Stimulated activated CD4-positive, alpha-beta T cell treated with anti-CD3 and anti-CD28 coated beads, TNF-alpha, amount 100 ng/mL, for 24 hours (primary cell): ENCODE data around the gene TRAPPC10.

Source experiments
- DNase-seq, 3 experiments: peaks; one replicate each; pipeline ENCODE4 v3.0.0-alpha.2; 2020; ENCODE audit warnings: low read depth in 3 of 3

The TRAPPC10 gene

DNA sequence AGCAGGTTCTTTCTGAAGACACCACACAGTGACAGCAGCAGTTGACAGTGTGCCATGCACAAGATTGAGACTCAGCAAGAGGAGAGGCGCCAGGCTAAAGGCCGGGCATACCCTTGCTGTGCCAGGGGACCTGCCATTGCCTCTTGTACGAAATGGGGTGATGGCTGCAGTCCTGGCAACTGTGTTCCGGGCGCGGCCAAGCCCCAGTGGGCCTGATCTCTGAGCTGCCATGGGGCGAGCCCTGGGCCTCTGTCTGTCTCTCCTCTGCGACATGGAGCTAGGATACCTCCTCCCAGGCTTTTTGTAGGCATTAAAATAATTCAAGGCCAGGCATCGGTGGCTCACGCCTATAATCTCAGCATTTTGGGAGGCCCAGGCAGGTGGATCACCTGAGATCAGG lies 9.6 kb upstream of the TRAPPC10 start:
- no peak for DNase-seq

DNA sequence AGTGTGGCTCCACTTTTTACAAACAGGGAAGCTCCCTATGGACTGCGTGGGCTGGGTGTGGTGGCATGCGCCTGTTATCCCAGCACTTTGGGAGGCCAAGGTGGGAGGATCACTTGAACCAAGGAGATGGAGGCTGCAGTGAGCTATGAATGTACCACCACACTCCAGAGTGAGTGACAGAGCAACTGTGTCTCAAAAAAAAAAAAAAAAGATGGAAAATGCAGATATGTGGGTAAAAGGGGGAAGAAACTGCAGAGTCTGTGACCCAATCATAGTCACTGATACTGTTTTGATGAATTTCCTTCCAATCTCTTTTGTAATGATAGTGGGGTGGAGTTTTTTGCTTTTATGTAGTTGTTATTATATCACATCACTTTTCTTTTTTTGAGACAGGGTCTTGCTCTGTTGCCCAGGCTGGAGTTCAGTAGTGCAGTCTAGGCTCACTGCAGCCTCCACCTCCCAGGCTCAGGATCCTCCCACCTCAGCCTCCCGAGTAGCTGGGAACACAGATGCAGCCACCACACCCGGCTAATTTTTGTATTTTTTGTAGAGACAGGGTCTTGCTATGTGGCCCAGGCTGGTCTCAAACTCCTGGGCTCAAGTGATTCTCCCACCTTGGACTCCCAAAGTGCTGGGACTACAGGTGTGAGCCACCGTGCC lies 8.7 kb upstream of the TRAPPC10 start:
- no peak for DNase-seq

DNA sequence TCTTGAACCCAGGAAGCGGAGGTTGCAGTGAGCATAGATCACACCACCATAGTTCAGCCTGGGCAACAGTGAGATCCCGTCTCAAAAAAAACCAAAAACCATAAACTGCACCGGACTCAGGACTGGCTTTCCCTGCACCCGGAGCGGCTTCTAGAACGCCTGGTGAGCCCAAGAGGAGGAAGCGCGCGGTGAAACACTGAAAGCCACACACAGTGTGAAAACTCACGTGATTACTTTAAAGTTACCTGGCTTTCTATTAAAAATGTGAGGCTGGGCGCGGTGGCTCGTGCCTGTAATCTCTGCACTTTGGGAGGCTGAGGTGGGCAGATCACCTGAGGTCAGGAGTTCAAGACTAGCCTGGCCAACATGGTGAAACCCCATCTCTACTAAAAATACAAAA lies 7.0 kb upstream of the TRAPPC10 start:
- DNase-seq = no peak

DNA sequence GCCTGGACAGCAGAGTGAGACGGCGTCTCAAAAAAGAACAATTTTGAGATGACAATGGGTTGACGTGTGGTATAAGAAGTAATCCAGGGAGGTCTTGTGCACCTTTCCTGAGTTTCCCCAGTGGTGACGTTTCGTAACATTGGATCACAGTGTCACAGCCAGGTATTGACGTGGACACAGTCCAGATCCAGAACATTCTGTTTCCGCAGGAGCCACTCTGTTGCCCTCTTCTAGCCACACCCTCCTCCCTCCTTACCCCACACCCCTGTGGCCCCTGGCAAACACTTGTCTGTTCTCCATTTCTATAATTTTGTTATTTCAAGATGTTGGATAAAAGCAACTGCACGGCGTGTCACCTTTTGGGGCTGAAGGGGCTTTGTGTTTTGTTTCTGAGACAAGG lies 6.5 kb upstream of the TRAPPC10 start:
- DNase-seq = no peak

GRCh38 chr21:44006017-44006619 lies 6.0 kb upstream of the TRAPPC10 start:
- DNase-seq = no peak

- no peak for DNase-seq
Observed at GRCh38 chr21:44006656-44007055, 5.5 kb upstream of the TRAPPC10 start.

- no peak for DNase-seq
Observed at GRCh38 chr21:44010429-44010828, 1.7 kb upstream of the TRAPPC10 start.

GRCh38 chr21:44011123-44011522 lies 986 bp upstream of the TRAPPC10 start:
- DNase-seq = no peak

DNA sequence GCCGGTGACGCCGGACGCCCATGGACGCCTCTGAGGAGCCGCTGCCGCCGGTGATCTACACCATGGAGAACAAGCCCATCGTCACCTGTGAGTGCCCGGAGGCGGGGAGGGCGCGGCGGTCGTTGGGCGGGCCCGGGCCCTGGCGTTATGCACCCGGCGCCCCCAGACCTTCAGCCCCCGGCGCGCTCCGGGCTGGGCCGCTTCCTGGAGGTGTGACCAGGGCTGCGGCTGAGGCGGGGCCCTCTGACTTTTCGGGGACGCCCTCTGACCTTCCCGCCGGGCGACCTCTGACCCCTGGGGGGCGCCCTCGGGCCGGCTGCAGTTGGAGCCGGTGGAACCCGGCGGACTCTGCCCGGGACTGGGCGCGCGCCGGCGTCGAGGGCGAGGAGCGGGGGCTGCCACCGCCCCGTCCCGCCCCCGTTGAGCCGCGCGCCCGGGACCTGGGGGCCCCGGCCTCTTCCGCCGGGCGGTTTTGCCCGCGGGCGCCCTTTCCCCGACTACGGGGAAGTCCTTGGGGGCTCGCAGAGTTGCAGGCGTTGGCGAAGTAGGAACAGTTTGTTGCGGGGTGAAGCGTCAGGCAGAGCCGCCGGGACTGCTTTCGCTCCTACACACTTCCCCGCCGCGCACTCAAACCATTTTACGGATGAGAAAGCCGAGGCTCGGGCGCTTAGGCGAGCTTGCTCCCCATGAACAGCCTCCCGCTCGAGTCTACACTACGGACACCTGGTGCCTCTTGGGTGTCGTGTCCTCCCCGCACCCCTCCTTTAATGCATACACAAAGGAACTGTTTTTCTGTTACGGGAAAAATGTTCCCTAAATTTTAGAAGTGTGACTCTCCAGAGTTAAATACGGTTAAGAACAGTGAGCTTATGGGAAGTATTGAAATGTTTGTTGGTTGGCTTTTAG lies 618 bp downstream of the TRAPPC10 start:
- peak; percentile 61 to 87 (median 70) for DNase-seq

- DNase-seq = peak; percentile 16 to 27 (median 24)
Observed at GRCh38 chr21:44013380-44014088, 1.4 kb downstream of the TRAPPC10 start.

GRCh38 chr21:44017601-44018000 lies 5.5 kb downstream of the TRAPPC10 start:
- DNase-seq = no peak

DNA sequence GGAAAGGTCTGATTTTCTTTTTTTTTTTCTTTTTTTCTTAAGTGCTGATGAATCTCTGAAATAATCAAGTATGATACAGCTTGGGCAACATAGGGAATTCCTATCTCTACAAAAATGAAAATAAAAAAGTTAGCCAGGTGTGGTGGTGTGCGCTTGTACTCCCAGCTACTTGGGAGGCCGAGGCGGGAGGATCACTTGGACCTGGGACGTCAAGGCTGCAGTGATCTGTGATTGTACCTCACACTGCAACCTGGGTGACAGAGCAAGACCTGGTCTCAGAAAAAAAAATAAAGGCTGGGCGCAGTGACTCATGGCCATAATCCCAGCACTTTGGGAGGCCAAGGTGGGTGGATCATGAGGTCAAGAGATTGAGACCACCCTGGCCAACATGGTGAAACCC lies 6.0 kb downstream of the TRAPPC10 start:
- no peak for DNase-seq

GRCh38 chr21:44018813-44019567 lies 6.9 kb downstream of the TRAPPC10 start:
- no peak for DNase-seq

DNA sequence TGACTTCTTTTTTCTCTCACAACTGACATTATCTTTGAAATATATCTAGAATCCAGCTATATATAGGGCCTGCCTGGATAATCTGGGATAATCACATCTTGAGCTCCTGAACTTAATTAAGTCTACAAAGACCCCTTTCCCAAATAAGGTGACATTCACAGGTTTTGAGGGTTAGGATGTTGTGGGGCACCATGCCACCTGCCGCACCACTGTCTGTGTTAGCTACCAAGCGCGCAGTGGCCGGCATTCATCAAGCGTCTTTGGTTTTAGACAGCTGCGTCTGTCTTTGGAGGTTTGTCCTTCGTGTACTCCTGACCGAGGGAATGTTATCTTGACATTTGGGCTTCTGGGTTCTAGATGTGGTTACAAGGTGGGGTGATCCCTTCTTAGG lies 7.5 kb downstream of the TRAPPC10 start:
- no peak for DNase-seq

DNA sequence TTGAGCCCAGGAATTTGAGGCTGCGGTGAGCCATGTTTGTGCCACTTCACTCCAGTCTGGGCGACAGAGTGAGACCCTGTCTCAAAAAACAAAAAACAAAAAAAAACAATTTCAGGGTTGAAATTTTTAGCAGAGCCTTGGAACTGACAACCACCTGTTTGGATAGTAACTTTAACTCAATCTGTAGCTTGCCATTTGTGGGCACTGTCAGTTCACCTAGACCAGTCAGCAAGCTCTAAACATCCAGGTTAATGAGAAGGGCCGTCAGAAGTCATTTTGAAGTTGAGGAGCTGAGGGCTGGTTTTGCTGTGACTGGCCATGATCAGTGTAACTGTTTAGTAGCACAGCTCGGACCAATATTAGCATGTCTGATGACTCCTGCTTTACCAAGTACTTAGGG lies 8.4 kb downstream of the TRAPPC10 start:
- DNase-seq = no peak

GRCh38 chr21:44021064-44021463 lies 9.0 kb downstream of the TRAPPC10 start:
- no peak for DNase-seq

GRCh38 chr21:44024257-44024656 lies 12.1 kb downstream of the TRAPPC10 start:
- DNase-seq = no peak

DNA sequence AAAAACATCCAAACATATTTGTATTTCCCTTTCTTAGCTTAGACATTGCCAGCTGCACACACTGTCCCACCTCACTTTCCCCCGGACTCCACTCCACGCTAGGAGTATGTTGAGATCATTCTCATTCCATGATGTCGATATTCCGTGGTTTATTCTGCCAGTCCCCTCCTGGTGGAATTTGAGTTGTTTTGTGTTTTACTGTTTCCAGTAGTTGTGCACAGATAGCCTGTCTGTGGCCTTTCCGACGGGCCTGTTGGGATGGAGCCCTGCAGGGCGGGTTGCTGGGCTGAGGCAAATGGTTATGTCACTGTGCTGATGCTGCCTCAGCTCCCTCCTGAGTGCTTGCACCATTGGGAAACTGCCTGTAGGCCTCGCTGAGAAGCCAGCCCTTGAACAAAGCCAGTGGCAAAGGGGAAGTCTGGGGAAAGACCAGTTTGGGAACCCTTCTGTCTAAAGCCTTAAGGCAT lies 12.8 kb downstream of the TRAPPC10 start:
- DNase-seq = no peak

GRCh38 chr21:44027607-44028286 lies 15.6 kb downstream of the TRAPPC10 start:
- DNase-seq = no peak

- no peak for DNase-seq
Observed at GRCh38 chr21:44028287-44028659, 16.2 kb downstream of the TRAPPC10 start.
